AG20443 (cell line): ENCODE measurements around the gene TMIGD3.
A peak's percentile ranks its signal among the peaks of the same experiment; 100 is the strongest.

ENCODE experiments used
- DNase-seq: peaks from one replicate; pipeline ENCODE4 v3.0.0; 2012; ENCODE audit warnings: low spot score, mixed read lengths

TMIGD3 gene

DNA sequence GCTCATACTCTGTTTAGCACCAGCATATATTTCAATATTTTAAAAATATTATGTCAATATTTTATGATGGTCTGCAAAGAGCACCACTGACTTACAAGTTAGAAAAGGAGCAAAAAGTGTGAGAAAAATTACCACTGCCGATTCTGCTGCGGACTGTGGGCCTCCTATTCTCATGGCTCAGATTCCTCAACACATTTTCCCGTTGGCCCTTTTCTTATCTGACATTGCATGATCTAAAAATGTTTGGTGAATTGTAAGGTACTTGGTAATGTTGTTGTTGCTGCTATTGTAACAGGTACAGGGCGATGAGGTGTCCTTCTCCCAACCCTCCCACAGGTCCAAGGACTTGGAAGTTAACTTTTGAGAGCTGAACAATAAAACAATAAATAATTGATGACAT is 28.9 kb downstream of the TMIGD3 start:
- DNase-seq, result no peak

DNA sequence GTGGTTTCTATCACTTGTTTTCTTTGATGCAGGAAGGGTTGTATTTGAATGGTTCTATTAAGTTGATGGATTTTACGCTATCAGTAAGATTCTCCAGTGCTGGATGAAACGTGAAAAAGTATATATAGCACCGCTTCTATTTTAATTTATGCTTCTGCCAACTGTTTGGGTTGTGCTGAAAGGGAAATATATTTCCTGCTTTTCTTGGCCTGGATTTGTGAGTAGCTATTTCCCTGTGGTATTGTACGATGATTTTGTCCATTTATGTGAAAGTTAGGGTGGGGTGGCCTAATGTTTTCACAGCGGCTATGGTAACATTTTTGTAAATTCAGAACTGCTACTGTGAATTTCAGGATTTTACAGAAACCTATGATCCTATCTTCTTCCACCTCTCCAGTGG is 29.3 kb downstream of the TMIGD3 start:
- DNase-seq, result no peak

DNA sequence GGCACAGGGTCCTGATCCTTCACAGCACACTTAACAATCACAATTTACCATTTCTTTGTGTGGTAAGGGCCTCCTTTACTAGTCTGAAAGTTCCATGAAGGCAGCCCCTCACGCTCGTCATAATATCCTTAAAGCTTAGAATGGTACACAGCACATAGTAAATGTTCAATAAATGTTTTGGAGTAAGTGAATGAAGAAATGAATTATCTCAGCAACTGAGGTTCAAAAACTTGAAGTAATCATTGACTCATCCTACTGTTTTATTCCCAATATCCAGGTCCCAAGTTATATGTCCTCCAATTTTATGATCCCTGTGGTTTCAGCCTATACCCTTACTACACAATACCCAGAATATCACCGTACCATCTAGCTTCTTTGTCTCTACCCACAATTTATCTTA is 31.9 kb downstream of the TMIGD3 start:
- DNase-seq, result no peak

DNA sequence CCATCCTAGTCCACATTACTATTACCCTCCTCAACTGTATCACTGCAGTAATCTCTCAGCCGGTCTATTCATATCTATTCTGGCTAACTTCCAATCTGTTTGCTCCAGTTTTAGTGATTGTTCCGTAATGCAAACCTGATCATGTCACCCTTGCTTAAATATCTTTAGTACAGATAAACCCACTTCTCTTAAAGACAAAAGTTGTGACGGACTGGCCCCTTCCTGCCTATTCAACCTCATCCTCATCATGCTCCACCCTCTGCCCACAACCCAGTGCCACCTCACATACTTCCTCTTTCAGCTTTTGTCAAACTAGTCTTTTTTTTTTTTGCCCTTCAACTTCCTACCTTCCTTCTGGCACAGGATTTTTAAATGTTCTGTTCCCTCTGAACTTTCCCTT is 32.4 kb downstream of the TMIGD3 start:
- DNase-seq, result no peak

DNA sequence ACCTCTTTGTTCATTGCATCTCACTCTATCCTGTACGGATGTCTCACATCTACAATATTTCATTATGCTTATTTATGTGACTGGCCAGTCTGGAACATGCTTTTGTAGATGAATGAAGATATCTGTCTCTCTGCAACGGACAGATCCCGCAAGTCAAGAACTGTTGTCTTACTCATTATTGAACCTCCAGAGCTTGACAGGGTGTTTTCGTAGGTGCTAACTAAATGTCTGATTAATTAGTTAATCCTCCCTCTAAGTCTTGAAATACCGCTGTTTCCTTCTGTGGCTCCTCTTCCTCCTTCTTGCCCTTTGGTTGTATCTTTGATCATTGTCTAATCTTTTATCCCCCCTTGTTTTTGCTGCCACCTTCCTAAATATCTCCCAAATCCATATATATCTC is 32.8 kb downstream of the TMIGD3 start:
- DNase-seq, result no peak

DNA sequence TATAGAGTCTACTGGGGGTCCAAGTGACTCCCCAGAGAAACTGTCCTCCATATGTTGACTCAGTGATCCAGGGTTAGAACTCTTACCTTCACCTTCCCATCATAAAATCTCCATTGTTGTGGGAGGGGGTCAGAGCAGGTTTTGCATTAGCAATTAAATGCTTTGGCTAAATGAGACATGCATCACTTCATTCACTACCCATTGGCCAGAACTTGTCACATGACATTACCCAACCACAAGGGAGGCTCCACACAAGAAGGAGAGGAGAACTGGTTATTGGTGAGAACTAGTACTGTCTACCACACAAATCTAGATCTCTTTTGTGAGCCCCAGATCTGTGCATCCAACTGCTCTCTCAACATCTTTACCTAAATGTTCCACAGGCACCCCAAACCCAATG is 33.9 kb downstream of the TMIGD3 start:
- DNase-seq, result no peak

DNA sequence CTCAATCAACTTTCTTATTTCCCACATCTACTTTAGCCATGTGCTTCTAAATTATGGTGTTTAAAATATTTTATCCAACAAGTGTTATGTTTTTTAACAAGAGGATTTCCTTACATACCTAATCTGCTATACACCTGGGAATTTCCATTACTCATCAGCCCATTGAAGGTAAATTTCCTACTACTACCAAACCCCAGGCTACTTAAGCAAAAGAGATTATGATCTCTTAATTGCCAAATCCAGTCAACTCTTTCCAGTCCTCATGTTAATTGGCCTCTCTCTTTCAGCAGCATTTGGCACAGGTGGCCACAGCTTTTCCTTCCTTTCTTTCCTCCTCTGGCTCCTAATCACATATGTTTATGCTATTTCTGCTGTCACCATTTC is 34.7 kb downstream of the TMIGD3 start:
- no peak for DNase-seq

DNA sequence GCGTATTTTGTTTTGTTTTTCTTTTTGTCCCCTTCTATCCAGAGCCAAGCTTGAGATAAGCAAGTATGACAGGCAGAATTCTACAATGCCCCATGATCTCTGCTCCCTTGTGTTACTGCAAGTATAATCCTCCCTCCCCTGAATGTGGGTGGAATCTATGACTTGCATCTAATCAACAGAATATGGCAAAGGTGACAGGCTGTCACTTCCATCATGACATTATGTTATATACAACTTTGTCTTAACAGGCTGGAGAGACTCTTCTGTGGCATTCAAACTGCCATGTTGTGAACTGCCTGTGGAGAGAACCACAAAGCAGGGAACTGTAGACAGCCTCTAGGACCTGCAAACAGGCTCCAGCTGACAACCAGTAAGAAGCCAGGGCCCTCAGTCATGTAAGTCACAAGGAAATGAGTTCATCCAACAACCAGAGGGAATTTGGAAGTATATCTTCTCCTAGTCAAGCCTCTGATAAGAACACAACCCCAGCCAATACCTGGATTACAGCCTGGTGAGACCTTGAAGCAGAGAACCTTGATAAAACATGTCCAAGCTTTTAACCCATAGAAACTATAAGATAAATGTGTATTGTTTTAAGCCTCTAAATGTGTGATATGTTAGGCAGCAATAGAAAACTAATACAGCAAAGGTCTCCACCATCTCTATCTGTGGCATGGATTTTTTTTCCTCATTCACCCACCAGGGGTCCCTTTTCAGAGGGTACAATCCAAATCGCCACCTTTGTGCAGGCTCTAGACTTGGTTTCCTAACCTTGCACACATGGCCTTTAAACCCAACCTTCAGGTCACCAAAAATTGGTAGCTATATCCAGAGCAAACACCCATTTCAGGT is 35.3 kb downstream of the TMIGD3 start:
- no peak for DNase-seq

DNA sequence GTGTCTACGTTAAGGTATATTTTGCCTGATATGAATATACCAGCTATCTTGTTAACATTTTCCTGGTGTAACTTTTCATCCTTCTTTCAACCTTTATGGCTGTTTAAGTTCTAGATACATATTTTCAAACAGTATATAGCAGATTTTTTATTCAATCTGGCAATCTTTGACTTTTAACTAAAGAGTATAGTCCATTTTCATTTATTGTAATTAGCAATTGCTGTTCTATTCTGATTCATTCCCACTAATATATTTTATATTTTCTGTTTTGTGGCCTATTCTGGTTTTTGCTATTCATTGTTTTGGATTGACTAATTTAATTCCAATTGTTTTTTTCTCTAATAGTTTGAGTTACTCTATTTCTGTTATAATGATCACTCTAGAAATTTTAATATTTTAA is 37.0 kb downstream of the TMIGD3 start:
- DNase-seq, result no peak

DNA sequence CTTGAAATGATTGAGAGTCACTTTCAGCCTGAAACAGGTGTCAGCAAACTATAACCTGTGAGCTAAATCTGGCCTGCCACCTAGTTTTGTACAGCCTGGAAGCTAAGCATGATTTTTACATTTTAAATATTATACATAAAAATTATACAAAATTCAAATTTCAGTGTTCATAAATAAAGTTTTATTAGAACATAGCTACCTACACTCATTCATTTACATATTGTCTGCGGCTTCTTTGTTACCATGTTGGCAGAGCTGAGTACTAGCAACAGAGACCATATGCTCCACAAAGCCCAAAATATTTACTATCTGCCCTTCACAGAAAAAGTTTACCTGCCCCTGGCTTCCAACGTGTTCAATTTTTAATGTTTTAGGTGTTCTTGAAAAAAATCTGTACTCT is 37.7 kb downstream of the TMIGD3 start:
- no peak for DNase-seq

DNA sequence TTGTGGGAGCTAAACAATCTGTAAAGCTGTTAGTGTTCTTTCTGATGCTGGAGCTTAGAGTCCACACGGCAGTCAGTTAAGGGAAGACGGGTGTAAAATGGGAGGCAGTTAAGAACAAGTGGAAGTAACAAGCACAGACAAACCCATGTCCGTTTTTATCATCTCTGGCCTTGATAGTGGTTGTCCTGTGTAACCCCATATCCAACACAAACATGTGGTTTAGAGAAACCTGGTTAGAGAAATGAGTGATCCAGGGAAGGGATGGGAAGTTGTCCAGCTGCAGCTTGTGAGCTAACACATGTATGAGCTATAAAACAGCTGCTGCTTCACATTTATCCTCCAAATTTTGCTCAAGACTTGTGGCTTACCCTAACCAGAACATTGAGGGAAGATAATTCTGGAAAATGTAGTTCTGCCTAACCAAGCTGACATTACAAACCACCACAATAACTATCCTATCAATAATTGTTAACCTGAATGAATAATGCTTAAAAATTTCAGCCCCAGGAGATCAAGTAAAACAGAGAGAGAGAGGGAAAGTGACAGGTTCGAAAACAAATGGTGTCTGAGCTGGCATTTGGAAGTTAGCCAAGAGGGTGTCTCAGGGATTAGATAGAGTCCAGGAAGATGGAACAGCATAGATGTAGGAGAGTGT is 40.3 kb downstream of the TMIGD3 start:
- DNase-seq, result peak; percentile 13

DNA sequence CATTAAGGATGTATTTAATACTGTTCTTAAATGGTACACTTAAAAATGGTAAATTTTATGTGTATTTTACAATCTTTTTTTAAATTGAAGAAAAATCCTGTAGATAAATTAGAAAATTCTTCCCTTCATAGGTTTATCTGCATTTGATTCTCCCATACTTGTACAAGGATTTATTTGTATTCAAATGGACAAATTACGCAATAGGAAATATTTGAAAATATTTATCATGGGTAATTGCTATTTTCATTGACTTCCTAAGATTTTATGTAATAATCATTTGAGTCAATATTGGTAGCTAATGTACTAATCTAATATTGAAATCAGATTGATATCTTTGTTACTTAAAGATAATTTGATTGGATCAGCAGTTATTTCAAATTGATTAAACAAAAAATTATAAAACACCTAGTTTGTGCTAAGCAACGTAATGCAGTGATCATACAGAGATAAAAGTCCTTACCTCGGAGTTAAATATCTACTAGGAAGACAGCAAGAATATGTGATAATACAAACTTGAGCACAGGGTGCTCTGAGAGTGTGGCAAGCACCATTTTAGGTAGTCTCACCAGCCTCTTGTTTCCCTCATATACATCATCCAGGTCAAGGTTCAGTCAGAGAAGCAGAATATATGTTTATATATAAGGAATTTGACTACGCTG is 40.9 kb downstream of the TMIGD3 start:
- no peak for DNase-seq

DNA sequence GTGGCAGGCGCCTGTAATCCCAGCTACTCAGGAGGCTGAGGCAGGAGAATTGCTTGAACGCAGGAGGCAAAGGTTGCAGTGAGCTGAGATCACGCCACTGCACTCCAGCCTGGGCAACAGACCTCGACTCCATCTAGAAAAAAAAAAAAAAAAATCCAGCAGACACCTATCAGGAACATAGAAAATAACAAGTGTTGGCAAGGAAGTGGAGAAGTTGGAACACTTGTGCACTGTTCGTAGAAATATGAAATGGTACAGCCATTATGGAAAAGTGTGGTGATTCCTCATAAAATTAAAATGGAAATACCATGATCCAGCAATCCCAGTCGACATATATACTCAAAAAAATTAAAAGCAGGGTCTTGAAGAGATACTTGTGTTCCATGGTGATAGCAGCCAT is 41.7 kb downstream of the TMIGD3 start:
- no peak for DNase-seq

DNA sequence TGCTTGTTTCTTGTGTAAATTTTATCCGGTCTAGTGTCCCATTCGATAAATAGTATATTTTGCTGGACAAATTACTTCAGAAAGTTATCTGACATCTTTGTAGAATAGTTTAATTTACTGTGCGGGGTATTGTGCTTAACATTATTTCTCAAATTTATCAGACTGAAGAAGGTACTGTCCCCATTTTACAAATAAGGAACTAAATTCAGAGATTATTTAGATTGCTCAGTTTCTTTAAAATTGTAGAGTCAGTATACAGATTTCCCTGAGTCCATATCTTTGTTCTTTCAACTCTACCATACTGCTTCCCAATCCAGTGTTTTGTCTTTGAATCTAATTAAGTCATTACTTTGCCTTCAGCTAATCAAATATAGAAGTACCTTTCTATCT is 47.8 kb downstream of the TMIGD3 start:
- DNase-seq, result no peak

DNA sequence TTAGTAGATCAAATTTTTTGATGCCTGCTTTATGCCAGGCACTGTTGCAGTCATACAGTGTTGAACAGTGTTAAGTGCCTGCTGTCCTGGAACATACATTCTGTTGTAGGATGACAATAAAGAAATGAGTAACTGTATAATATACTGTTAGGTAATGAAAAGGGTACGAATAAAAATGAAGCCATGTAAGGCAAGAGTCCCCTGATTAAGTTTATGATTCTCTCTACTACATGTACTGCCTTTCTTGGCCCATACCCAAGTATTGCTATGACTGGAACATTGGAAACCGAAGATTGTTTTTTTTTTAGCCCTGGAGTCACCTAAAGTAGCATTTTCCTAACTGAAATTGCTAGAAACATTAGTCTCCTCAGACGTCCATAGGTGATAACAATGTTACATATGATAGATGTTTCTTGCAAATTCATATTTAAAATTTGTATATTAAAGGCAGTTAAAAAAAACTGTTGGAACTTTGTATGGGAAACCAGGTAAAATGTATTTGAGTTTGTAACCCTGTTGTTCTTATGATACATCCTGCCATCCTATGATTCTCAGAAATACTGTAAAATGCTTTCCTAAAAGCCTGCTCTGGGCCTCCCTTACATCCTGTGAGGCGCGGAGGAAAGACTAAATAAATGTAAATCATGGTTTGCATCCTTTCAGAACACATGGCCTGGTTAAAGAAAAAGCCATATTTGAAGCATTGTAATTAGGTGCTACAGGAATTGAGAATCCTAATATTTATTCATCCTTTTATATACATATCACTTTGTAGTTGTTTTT is 48.4 kb downstream of the TMIGD3 start:
- DNase-seq, result no peak

DNA sequence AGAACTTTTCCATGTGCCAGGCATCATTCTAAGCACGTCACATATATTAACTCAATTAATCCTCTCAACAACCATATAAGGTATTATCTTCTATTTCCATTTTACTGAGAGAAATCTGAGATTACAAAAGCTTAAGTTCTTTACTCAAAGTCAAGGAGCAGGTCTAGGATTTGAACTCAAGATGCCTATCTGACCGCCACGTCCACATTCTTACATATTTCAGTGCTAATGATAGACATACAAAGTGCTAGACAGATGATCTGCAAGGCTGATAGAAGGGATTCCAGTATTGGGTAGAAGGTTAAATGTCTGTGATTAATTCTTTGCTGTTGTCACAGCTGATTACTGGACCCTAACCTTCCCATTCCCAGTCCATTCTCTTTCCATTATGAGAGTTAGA is 49.7 kb downstream of the TMIGD3 start:
- DNase-seq, result no peak

DNA sequence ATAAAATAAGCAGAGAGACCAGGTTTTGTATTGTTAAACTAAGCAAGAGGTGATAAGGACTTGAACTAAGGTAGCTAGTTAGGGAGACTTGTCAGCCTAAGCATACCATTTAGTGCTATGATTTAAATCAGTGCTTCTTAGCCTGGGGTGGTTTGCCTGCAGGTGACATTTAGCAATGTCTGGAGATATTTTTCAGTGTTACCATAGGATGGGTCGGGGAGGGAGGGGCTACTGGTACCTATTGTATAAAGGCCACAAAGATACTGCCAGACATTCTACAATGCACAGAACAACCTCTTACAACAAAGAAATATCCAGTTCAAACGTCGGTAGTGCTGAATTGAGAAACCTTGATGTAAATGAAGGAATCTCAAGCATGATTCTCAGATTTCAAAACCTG is 50.9 kb downstream of the TMIGD3 start:
- DNase-seq, result no peak

DNA sequence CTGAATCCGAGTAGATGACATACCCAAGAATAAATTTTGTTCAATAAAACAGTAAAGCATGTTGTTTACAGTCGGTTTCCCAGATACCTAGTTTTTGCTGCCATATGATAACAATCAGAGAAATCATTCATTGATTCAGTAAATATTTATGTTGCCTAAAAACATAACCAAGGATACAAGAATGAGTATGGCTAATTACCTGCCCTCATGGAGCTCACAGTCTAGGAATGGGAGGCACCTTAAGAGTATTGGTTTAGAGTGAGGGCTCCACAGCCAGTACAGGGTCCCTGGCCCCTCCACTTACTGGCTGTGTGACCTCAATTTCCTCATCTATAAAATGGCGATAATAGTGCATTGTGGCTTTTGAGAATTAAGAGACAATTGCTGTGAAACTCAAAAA is 53.2 kb downstream of the TMIGD3 start:
- DNase-seq, result no peak

DNA sequence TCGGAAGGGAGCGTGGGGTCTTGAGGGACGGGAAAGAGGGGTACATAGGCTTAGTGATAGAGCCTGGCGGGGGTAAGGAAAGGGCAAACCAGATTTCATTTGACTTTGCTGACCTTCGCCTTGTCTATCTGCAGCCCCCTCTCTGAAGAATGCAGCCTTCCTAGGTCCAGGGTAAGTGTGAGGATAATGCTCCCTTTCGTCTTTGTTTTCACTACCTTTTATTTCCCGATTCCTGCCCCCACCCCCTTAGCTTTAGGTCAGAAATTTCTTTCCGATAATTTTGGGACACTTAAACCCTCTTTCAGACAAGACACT is 53.8 kb downstream of the TMIGD3 start:
- no peak for DNase-seq

DNA sequence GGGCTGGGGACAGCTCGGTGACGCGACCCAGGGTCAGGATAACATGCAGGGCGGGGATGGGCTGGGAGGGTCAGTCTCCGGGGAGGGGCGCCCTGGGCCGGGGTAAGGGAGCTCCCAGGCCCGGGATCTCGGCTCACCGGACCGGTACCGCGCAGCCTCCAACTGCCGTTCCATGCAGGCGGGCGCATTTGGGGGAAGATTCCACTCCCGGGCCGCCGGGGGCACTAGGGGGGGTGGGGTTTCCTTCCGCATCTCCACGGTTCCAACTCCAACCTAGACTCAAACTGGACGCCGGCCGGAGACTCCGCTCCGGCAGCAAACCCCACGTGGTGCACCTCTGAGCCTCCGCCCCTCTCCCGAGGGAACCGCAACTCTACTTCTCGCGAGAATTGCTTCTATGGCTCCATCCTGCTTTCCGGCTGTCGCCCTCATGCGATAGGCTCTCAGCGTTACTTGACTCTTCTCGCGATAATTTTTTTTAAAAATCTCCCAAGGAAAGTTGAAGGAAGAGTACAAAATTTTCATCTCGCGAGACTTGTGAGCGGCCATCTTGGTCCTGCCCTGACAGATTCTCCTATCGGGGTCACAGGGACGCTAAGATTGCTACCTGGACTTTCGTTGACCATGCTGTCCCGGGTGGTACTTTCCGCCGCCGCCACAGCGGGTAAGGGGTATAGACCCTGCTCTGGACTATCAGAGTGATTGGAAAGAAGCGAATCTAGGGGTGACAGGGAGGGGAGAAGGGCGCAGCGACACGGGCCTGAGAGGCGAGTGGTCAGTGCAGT is 54.3 kb downstream of the TMIGD3 start, which contains the start of the genes ATP5PB and WDR77:
ATP5PB (plus strand) TSS at position 547 of the 785 bp plus-strand sequence; CDS start at position 625, 78 bp downstream.
WDR77 (minus strand) TSS at position 339 of the 785 bp plus-strand sequence; CDS start at position 252, 87 bp downstream.
- peak; percentile 99 for DNase-seq

DNA sequence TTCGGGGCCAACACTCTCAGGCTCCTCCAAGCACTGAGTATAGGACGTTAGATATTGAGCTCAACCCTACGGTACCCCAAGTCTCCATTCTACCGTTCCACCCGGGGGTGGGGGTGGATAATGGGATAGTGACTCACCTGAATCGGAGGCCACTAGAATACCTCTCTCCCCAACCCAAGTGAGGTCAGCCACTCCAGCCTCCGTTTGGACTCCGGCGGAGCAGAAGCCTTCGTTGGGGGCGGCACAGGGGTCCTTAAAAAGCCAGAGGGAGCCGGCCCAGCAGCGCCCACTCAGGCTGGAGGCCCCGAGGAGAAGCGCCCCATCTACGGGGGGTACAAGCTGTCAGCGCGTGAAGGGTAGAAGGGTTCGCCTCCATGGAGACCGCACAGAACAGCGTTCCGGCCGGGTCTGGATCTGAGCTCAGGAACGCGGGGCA is 54.9 kb downstream of the TMIGD3 start:
- no peak for DNase-seq
